OCI-LY7 (cell line): ENCODE results near the gene DLG3. TPM values are rescaled to one million over a fixed set of nuclear protein-coding genes. Genes with fewer than 3 reads are reported as not detected.
A peak's percentile ranks its signal among the peaks of the same experiment; 100 is the strongest.

Experiments
- BruUV-seq: library from RNA; stranded (reverse); fragments of 400-500 nt; replicated peaks from 2 replicates; lab custom pipeline; 2021; lab: Mats Ljungman, UMichigan
- CTCF ChIA-PET: fragments of 300-600 bp; sonication (Branson Sonifier 250); formaldehyde crosslinking; loops from one replicate; lab custom pipeline; 2022; ENCODE audit warnings: antibody characterized with exemption; ENCODE audit not compliant: unreplicated experiment; lab: Charles Lee
- POLR2A ChIA-PET: fragments of 300-600 bp; sonication (Branson Sonifier 250); formaldehyde crosslinking; loops from one replicate; lab custom pipeline; 2022; ENCODE audit warnings: antibody characterized with exemption; lab: Charles Lee
- DNase-seq: peaks from one replicate; pipeline ENCODE4 v3.0.0-alpha.2; 2015; ENCODE audit warnings: low spot score
- H2AFZ ChIP-seq: fragments of 200-600 bp; sonication (generic), shearing (Covaris generic); 2 replicates; pipeline ENCODE4 v1.6.1; 2014; ENCODE audit warnings: mild to moderate bottlenecking, antibody characterized with exemption, low read length, moderate library complexity
- H3K27ac ChIP-seq: fragments of 200-600 bp; sonication (generic); 2 replicates; pipeline ENCODE4 v1.5.1; 2014; ENCODE audit warnings: mixed run types, low read depth, mild to moderate bottlenecking, moderate library complexity, low read length, inconsistent platforms; ENCODE audit not compliant: poor library complexity, severe bottlenecking
- H3K36me3 ChIP-seq: fragments of 200-600 bp; sonication (generic); 2 replicates; pipeline ENCODE4 v1.6.1; 2014; ENCODE audit warnings: mild to moderate bottlenecking, antibody characterized with exemption, low read length, moderate library complexity, mixed read lengths; ENCODE audit not compliant: insufficient read depth
- H3K4me1 ChIP-seq: fragments of 200-600 bp; sonication (generic); 2 replicates; pipeline ENCODE4 v1.5.1; 2014; ENCODE audit warnings: mild to moderate bottlenecking, low read length; ENCODE audit not compliant: insufficient read depth, poor library complexity, severe bottlenecking
- H3K4me2 ChIP-seq: fragments of 200-600 bp; sonication (generic); 2 replicates; pipeline ENCODE4 v1.6.1; 2014; ENCODE audit warnings: mild to moderate bottlenecking, low read length
- H3K4me3 ChIP-seq: fragments of 200-600 bp; sonication (generic); 2 replicates; pipeline ENCODE4 v1.5.1; 2014; ENCODE audit warnings: mild to moderate bottlenecking, low read depth, low read length; ENCODE audit not compliant: poor library complexity, severe bottlenecking
- H3K79me2 ChIP-seq: fragments of 200-600 bp; sonication (generic); 2 replicates; pipeline ENCODE4 v1.6.1; 2016; ENCODE audit warnings: low read depth, mild to moderate bottlenecking, low read length, moderate library complexity, mixed read lengths; ENCODE audit not compliant: insufficient read depth
- H3K9me2 ChIP-seq: fragments of 200-600 bp; sonication (generic); 2 replicates; pipeline ENCODE4 v1.6.1; 2016; ENCODE audit warnings: mild to moderate bottlenecking, low read length, mixed read lengths; ENCODE audit not compliant: insufficient read depth
- H3K9me3 ChIP-seq: fragments of 200-600 bp; sonication (generic); 2 replicates; pipeline ENCODE4 v1.6.1; 2014; ENCODE audit warnings: mild to moderate bottlenecking, mixed run types, low read length, mixed read lengths
- H4K20me1 ChIP-seq: fragments of 200-600 bp; sonication (generic); 2 replicates; pipeline ENCODE4 v1.6.1; 2014; ENCODE audit warnings: mild to moderate bottlenecking, antibody characterized with exemption, low read length, moderate library complexity, mixed read lengths; ENCODE audit not compliant: insufficient read depth
- EZH2phosphoT487 ChIP-seq: fragments of 200-600 bp; sonication (generic); IDR thresholded peaks from 2 replicates; pipeline ENCODE4 v1.6.1; 2018; ENCODE audit warnings: low read depth, borderline replicate concordance, mild to moderate bottlenecking, mixed run types, antibody characterized with exemption, low read length, moderate library complexity, mixed read lengths
- intact Hi-C: fragments of 100-400 bp; cut with micrococcal nuclease; formaldehyde crosslinking; loops from one replicate; pipeline ENCODE4 v1.10.0; 2022; ENCODE audit not compliant: unreplicated experiment
- total RNA-seq, 2 experiments: library from RNA; depleted of rRNA in 1 of 2; stranded (reverse); fragments of >200 nt in 1 of 2; shearing (Covaris generic) in 1 of 2; gene quantifications; 2 replicates each; pipeline ENCODE4 v1.2.3, GENCODE V29; 2014 to 2022
- TF ChIP-seq, protein P1 (sequence below): fragments of 200-600 bp; sonication (generic); conservative IDR thresholded peaks from 2 replicates; pipeline ENCODE4 v1.5.1; 2014; ENCODE audit warnings: mild to moderate bottlenecking, antibody characterized with exemption, low read length, moderate library complexity, mixed read lengths

The DLG3 gene
- total RNA-seq, 2 experiments from 2014 or later: 0.06 TPM; not detected in 1

DNA sequence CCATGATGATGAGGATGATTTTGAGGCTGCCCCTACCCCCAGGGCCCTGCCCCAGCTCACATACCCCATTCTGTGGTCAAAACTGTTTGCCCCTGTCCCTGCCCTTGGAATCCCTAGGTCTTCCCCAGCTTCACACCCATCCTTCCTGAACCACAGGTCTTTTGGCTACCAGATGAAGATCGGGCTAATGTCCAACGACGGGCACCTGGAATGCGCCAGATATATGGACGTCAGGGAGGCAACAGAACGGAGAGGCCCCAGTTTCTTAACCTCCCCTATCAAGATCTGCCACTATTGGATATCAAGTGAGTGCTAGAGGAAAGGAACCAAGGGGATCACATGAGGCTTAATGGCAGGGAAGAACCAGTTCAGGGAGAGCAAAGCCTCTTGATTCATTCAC lies 14.9 kb upstream of the DLG3 start:
- intact Hi-C loops: loop anchor here (5.0 kb wide), 1 partner anchor 232 kb away; no protein-coding TSS in a partner anchor
- CTCF ChIA-PET: no interaction called here

DNA sequence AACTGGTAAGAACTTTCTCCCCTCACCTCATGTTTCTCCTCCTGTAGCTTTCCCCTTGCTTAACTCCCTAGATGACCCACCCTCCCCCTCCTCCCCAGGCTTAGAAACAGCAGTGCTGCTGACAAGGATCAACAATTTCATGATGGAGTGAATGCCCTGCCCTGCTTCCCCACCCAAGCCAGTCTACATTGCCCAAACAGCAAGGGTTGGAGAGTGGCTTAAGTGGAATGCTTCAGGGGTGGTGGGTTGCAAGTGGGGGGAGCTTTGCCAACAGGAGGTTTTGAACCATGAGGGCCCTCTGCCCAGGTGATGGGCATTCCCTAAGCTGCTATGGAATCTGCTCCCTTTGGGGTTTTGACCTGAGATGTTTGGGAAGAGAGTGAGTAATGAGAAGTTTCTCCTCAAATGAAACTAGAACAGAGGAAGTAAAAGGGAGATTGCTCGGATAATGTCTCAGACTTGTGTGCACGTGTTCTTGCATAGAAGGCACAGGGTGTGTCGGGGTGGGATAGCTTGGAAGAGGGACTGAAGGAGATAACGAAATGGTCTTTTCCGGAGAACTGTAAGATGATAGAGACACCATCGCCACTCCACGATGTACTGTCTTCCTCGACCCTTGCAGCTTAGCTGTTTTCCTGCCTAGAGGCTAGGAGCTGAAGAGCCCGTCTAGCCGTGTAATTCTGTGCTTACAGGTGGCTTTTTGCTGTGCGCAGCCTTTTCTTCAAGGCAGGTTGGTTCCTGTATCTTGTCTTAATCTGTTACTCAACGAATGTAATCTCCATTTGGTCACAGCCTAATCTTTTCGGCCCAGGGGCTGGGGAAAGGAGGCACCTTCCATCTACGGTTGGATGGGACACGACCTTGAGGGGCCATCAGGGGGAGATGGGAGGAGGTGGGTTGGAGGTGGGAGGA lies 11.4 kb upstream of the DLG3 start:
- TF ChIP-seq, protein P1, sequence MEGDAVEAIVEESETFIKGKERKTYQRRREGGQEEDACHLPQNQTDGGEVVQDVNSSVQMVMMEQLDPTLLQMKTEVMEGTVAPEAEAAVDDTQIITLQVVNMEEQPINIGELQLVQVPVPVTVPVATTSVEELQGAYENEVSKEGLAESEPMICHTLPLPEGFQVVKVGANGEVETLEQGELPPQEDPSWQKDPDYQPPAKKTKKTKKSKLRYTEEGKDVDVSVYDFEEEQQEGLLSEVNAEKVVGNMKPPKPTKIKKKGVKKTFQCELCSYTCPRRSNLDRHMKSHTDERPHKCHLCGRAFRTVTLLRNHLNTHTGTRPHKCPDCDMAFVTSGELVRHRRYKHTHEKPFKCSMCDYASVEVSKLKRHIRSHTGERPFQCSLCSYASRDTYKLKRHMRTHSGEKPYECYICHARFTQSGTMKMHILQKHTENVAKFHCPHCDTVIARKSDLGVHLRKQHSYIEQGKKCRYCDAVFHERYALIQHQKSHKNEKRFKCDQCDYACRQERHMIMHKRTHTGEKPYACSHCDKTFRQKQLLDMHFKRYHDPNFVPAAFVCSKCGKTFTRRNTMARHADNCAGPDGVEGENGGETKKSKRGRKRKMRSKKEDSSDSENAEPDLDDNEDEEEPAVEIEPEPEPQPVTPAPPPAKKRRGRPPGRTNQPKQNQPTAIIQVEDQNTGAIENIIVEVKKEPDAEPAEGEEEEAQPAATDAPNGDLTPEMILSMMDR: no peak
- no peak for TF ChIP-seq EZH2phosphoT487
- Histone ChIP-seq H3K27ac (no peak overlapping the region), H3K79me2 (no peaks in the 10 kb centered on the region), H4K20me1 (no peaks in the 10 kb centered on the region), H3K9me2 (no peaks in the 10 kb centered on the region), H3K4me3 (peak overlapping the region; percentile 77), H2AFZ (peak overlapping the region; percentile 91), H3K36me3 (no peaks in the 10 kb centered on the region), H3K9me3 (no peaks in the 10 kb centered on the region), H3K4me1 (peaks cover 7% of the 10 kb centered on the region), H3K4me2 (peak overlapping the region; percentile 70)
- POLR2A ChIA-PET: interaction anchor here (0.5 kb wide), 2 partner anchors 138 to 1060 kb away, joined by 4 read pairs; no protein-coding TSS in a partner anchor
- DNase-seq: no peak
- CTCF ChIA-PET: interaction anchor here (0.6 to 0.7 kb wide), 2 partner anchors 9 to 34 kb away, joined by 3 read pairs; no protein-coding TSS in a partner anchor
- BruUV-seq: no TSS peak
- intact Hi-C loops: loop anchor here (5.0 kb wide), 1 partner anchor 236 kb away; no protein-coding TSS in a partner anchor

More for the DNA sequence above, 14.9 kb upstream of the DLG3 start:
- H3K4me1 ChIP-seq: peaks cover 7% of the 10 kb centered on the region
- H3K9me2 ChIP-seq: no peaks in the 10 kb centered on the region
- BruUV-seq: no TSS peak
- POLR2A ChIA-PET: interaction anchor here (0.6 kb wide), 1 partner anchor 208 kb away, joined by 3 read pairs; no protein-coding TSS in a partner anchor
- DNase-seq: no peak
- no peaks in the 10 kb centered on the region for H3K9me3 ChIP-seq
- no peak overlapping the region for H3K27ac ChIP-seq
- H3K36me3 ChIP-seq: no peaks in the 10 kb centered on the region
- H3K4me3 ChIP-seq: no peak overlapping the region
- H3K79me2 ChIP-seq: no peaks in the 10 kb centered on the region
- no peak overlapping the region for H3K4me2 ChIP-seq
- no peak overlapping the region for H2AFZ ChIP-seq
- TF ChIP-seq, protein P1: no peak
- TF ChIP-seq EZH2phosphoT487: no peak
- no peaks in the 10 kb centered on the region for H4K20me1 ChIP-seq
